NCI-H2196 treated with DMSO at 0.1 percent for 48 hours (cell line): ENCODE data around the gene SPO11.
A peak's percentile ranks its signal among the peaks of the same experiment; 100 is the strongest.

Experiments
- DNase-seq: peaks from one replicate; lab custom pipeline; 2025; ENCODE audit not compliant: unreplicated experiment; lab: John Stamatoyannopoulos, UW

The SPO11 gene

DNA sequence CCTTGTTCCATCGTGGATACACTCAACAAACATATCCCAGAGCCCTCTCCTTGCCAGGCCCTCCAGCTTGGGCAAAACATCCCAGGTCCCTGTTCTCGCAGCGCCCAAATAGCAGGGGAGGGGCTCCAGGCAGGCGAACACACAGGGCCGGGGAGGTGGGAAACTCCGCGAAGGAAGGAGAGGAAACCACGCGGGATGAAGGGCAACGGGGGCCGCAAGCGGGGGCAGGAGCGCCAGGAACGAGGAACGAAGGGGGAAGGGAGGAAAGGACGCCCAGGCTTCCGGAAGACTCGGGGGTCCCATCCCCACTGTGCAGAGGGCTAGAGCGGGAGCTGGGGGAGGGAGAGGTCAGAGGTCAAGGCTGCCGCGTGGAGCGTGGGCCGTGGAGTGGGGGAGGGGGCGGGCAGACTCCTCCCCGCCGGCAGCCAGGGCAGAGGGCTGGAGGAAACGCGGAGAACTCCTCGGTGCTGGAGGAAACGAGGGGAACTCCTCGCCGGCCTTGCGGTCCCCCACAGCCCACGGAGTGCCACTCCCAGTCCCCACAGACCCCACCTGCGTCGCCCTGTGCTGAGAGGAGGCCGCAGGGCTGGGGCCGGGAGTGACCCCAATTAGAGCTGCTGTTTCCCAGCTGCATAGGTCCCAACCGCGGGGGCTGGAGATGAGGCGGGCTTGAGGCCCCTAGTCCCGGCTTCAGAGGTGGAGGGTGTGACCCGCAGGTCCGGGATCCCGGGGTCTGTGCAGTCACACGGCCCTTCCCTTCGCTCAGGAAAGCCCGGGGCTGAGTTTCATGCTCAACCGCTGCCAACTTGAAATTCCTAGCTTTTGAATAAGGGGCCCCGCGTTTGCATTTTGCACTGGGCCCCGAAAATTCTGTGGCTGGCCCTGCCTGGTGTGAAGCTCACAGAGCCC, 60.3 kb downstream of the SPO11 start:
- no peak for DNase-seq

DNA sequence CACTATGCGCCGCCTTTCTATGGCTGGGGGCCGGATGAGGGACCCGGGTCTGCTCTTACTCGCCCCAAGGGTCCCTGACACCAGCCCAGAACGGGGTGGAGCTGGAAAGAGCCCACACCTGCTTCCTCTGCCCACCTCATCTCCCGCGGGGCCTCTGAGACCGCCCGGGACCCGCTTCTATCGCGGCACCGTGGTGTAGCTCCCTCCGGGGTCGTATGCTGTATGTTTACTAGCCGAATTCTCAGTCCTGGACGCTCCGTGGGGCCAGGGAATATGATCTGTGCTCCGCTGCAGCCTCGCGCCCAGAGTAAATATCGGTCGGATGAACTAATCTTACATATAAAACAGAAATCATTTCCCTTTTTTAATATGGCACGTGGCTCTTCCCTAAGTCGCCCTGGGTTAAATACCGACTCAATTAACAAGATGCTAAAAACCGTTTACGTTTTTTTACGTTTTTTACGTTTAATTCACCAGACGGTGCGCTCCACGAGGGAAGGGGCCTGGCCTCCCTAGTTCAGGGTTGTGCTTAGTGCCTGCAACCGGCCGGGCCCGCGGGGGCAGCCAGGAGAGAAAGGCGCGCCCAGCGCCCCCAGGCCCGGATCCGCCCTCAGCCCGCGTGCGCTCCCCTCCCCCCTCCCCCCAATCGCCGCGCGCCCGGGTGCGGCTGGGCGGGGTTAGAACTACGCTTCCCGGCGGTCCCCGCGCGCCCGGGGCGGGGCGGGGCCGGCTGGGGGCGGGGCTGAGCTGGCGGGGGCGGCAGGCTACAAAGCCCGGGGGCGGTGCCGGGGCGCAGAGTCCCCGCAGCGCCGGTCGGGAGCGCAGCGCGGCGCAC, 61.2 kb downstream of the SPO11 start, which contains the start of gene RBM38:
Gene RBM38 (plus strand): TSS at position 793 of the 835 bp plus-strand sequence. CDS start 186 bp downstream, outside the sequence.
- DNase-seq: peak; percentile 39

DNA sequence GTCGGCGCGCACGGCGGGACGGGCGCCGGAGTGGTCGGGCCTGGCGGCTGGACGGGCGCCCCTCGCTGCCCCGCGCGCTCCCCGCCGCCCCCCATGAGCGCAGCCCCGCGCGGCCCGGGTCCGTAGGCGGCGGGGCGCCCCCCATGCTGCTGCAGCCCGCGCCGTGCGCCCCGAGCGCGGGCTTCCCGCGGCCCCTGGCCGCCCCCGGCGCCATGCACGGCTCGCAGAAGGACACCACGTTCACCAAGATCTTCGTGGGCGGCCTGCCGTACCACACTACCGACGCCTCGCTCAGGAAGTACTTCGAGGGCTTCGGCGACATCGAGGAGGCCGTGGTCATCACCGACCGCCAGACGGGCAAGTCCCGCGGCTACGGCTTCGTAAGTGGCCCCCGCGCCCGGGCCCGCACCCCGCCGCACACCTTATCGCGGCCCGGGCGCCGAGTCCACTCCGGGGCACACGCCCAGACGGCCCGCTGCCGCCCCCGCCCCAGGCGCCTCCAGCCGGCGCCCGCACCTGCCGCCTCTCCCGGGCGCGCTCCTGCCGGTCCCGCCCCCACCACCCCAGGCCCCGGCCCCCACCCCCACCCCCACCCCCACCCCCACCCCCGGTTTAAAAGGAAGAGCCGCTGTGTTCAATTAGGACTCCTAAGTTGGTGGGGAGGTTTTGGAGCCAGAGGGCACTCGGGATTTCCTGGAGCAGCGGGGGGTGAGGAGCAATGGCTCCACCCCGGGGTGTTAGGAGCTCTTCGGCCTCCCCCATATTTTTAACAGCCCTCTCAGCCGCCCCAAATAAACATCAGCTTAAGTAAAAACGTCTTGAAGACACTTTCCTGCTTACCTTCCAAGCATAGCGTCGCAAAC, 62.1 kb downstream of the SPO11 start:
- DNase-seq: no peak

DNA sequence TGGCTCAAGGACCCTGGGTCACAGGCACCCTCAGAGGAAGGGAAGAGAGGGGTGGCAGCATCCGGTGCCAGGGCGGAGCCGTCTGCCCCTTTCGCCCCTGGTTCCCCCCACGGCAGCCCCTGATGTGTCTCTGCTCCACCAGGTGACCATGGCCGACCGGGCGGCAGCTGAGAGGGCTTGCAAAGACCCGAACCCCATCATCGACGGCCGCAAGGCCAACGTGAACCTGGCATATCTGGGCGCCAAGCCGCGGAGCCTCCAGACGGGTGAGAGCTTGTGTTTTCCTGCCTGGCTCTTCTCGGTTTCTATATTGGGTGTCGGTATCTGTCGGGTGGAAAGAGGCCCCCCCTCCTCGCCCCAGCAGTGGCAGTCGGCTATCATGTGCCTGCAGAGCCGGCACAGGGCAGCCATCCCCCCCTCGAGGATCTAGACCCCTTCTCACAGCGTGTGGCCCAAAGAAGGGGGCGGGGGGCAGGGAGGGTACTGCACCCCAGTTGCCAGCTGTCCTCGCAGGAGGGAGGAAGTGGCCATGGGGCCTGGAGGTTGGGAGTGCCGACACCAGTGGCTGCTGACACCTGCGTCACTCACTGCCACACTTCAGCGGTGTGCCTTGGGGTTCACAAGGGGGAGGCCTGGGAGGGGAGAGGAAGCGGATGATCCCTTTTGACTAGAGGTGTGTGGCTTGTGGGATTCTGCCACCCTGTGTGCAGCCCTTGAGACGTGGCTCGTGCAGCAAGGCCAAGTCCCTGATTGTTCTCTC, 63.1 kb downstream of the SPO11 start:
- DNase-seq: no peak
